Mesenchymal stem cell (in vitro differentiated cells and primary cell): Measurements from ENCODE around the gene FAM20B.

Experiments
- DNase-seq: peaks from one replicate; pipeline ENCODE4 v3.0.0-alpha.2; 2013
- H2AFZ ChIP-seq: one replicate; pipeline ENCODE4 v1.6.1; 2013; ENCODE audit warnings: low read depth, mild to moderate bottlenecking, control low read depth, inconsistent platforms, low read length, moderate library complexity
- H2AK5ac ChIP-seq: 2 replicates; pipeline ENCODE4 v1.6.1; 2013; ENCODE audit warnings: low read length, moderate library complexity, mild to moderate bottlenecking, inconsistent platforms; ENCODE audit not compliant: severe bottlenecking
- H2BK120ac ChIP-seq: one replicate; pipeline ENCODE4 v1.6.1; 2013; ENCODE audit warnings: low read depth, mild to moderate bottlenecking, inconsistent platforms, low read length, moderate library complexity
- H2BK12ac ChIP-seq, 2 experiments: one replicate each; pipeline ENCODE4 v1.6.1; 2013; ENCODE audit warnings: inconsistent platforms in 2 of 2, low read length in 2 of 2, mild to moderate bottlenecking in 2 of 2, moderate library complexity in 2 of 2, control low read depth in 1 of 2
- H2BK15ac ChIP-seq: one replicate; pipeline ENCODE4 v1.6.1; 2013; ENCODE audit warnings: mild to moderate bottlenecking, low read depth, inconsistent platforms; ENCODE audit not compliant: poor library complexity, severe bottlenecking
- H2BK5ac ChIP-seq: 2 replicates; pipeline ENCODE4 v1.6.1; 2013; ENCODE audit warnings: low read depth, mild to moderate bottlenecking, low read length, control low read depth, inconsistent platforms; ENCODE audit not compliant: poor library complexity, severe bottlenecking
- H3K14ac ChIP-seq, 2 experiments: one replicate each; pipeline ENCODE4 v1.6.1; 2013; ENCODE audit warnings: inconsistent platforms in 2 of 2, low read length in 2 of 2, control low read depth in 1 of 2, mild to moderate bottlenecking in 1 of 2, moderate library complexity in 1 of 2
- H3K18ac ChIP-seq, 2 experiments: one replicate each; pipeline ENCODE4 v1.6.1; 2013; ENCODE audit warnings: inconsistent platforms in 2 of 2, low read length in 2 of 2, control low read depth in 1 of 2, low read depth in 1 of 2, mild to moderate bottlenecking in 1 of 2
- H3K23ac ChIP-seq, 2 experiments: one replicate each; pipeline ENCODE4 v1.6.1; 2013; ENCODE audit warnings: inconsistent platforms in 2 of 2, low read length in 2 of 2, mild to moderate bottlenecking in 2 of 2, moderate library complexity in 2 of 2, control low read depth in 1 of 2
- H3K27ac ChIP-seq: 2 replicates; pipeline ENCODE4 v1.5.1; 2013; ENCODE audit warnings: mild to moderate bottlenecking, moderate library complexity, low read length, control low read depth, inconsistent platforms; ENCODE audit not compliant: poor library complexity, severe bottlenecking
- H3K27me3 ChIP-seq, 2 experiments: 2 replicates each; pipeline versions ENCODE4 v1.6.1 to v1.7.0; 2013; ENCODE audit warnings: low read length in 2 of 2, mild to moderate bottlenecking in 2 of 2, moderate library complexity in 2 of 2, control low read depth in 1 of 2, inconsistent platforms in 1 of 2; ENCODE audit not compliant: control insufficient read depth in 1 of 2, insufficient read depth in 1 of 2
- H3K36me3 ChIP-seq, 2 experiments: 2 replicates each; pipeline versions ENCODE4 v1.6.1 to v1.7.0; 2013; ENCODE audit warnings: low read length in 2 of 2, control low read depth in 1 of 2, inconsistent platforms in 1 of 2, low read depth in 1 of 2, mild to moderate bottlenecking in 1 of 2; ENCODE audit not compliant: insufficient read depth in 2 of 2, control insufficient read depth in 1 of 2
- H3K4ac ChIP-seq, 2 experiments: one replicate each; pipeline ENCODE4 v1.6.1; 2013; ENCODE audit warnings: inconsistent platforms in 2 of 2, low read length in 2 of 2, mild to moderate bottlenecking in 2 of 2, moderate library complexity in 2 of 2, control low read depth in 1 of 2, low read depth in 1 of 2
- H3K4me1 ChIP-seq: 2 replicates; pipeline ENCODE4 v1.6.1; 2013; ENCODE audit warnings: low read depth, low read length, control low read depth; ENCODE audit not compliant: control insufficient read depth, insufficient read depth
- H3K4me2 ChIP-seq: 2 replicates; pipeline ENCODE4 v1.6.1; 2013; ENCODE audit warnings: low read length, mild to moderate bottlenecking, inconsistent platforms; ENCODE audit not compliant: poor library complexity, severe bottlenecking
- H3K4me3 ChIP-seq, 2 experiments: 2 replicates each; pipeline versions ENCODE4 v1.5.1 to v1.7.0; 2013; ENCODE audit warnings: low read length in 2 of 2, mild to moderate bottlenecking in 2 of 2, control low read depth in 1 of 2, low read depth in 1 of 2; ENCODE audit not compliant: insufficient read depth in 1 of 2
- H3K79me1 ChIP-seq: replicated peaks from 2 replicates; pipeline ENCODE4 v1.6.1; 2013; ENCODE audit warnings: mild to moderate bottlenecking, control low read depth, low read length, inconsistent platforms; ENCODE audit not compliant: poor library complexity, severe bottlenecking
- H3K9ac ChIP-seq: 2 replicates; pipeline ENCODE4 v1.7.0; 2013; ENCODE audit warnings: mild to moderate bottlenecking, low read length, moderate library complexity
- H3K9me3 ChIP-seq: 2 replicates; pipeline ENCODE4 v1.7.0; 2013; ENCODE audit warnings: mild to moderate bottlenecking, low read length; ENCODE audit not compliant: control insufficient read depth
- H4K8ac ChIP-seq: one replicate; pipeline ENCODE4 v1.6.1; 2013; ENCODE audit warnings: inconsistent platforms, mild to moderate bottlenecking, low read length, moderate library complexity
- H4K91ac ChIP-seq: one replicate; pipeline ENCODE4 v1.6.1; 2013; ENCODE audit warnings: mild to moderate bottlenecking, low read length, inconsistent platforms
- WGBS: methylation state at CpG from one replicate; pipeline ENCODE4 v1.1.7; 2013; ENCODE audit warnings: mixed read lengths; 5-methylcytosine and 5-hydroxymethylcytosine counted together

Gene FAM20B

GRCh38 chr1:179115181-179115580 lies 89.5 kb downstream of the FAM20B start:
- peak overlapping the region; percentile 61 for H3K9ac ChIP-seq
- no peak overlapping the region for H3K14ac ChIP-seq
- no peaks in the 10 kb centered on the region for H3K9me3 ChIP-seq
- H2BK120ac ChIP-seq: no peak overlapping the region
- H3K27me3 ChIP-seq: no peaks in the 10 kb centered on the region
- no peak overlapping the region for H4K8ac ChIP-seq
- H3K4me1 ChIP-seq: no peaks in the 10 kb centered on the region
- no peak overlapping the region for H3K23ac ChIP-seq
- no peak overlapping the region for H2BK15ac ChIP-seq
- no peak overlapping the region for H3K4ac ChIP-seq
- DNase-seq: no peak
- H2AFZ ChIP-seq: no peak overlapping the region
- no peak overlapping the region for H4K91ac ChIP-seq
- no peak overlapping the region for H3K4me2 ChIP-seq
- no peak overlapping the region for H3K4me3 ChIP-seq
- H2BK5ac ChIP-seq: no peak overlapping the region
- H3K18ac ChIP-seq: no peak overlapping the region
- 76% methylated on average over 3 of the region's 3 CpGs for WGBS
- H3K36me3 ChIP-seq: peaks cover 49 to 95% of the 10 kb centered on the region in 2 experiments
- H2AK5ac ChIP-seq: no peak overlapping the region
- no peak overlapping the region for H2BK12ac ChIP-seq
- no peak overlapping the region for H3K27ac ChIP-seq
- peaks cover 20% of the 10 kb centered on the region for H3K79me1 ChIP-seq

GRCh38 chr1:179119513-179119912 lies 93.8 kb downstream of the FAM20B start:
- no peak overlapping the region for H4K8ac ChIP-seq
- no peak overlapping the region for H3K4me2 ChIP-seq
- H3K27ac ChIP-seq: no peak overlapping the region
- no peaks in the 10 kb centered on the region for H3K27me3 ChIP-seq
- no peak overlapping the region for H3K4me3 ChIP-seq
- peaks cover 42 to 93% of the 10 kb centered on the region in 2 experiments for H3K36me3 ChIP-seq
- no peak overlapping the region for H2BK120ac ChIP-seq
- H2BK5ac ChIP-seq: no peak overlapping the region
- no peak overlapping the region for H3K18ac ChIP-seq
- no peak overlapping the region for H2BK12ac ChIP-seq
- no peak overlapping the region for H3K4ac ChIP-seq
- peaks cover 3% of the 10 kb centered on the region for H3K4me1 ChIP-seq
- H2AFZ ChIP-seq: no peak overlapping the region
- peaks cover 11% of the 10 kb centered on the region for H3K79me1 ChIP-seq
- H4K91ac ChIP-seq: no peak overlapping the region
- no peak overlapping the region for H3K23ac ChIP-seq
- H2AK5ac ChIP-seq: no peak overlapping the region
- H3K9ac ChIP-seq: peak overlapping the region; percentile 57
- no peaks in the 10 kb centered on the region for H3K9me3 ChIP-seq
- DNase-seq: no peak
- H3K14ac ChIP-seq: no peak overlapping the region
- H2BK15ac ChIP-seq: no peak overlapping the region

DNA sequence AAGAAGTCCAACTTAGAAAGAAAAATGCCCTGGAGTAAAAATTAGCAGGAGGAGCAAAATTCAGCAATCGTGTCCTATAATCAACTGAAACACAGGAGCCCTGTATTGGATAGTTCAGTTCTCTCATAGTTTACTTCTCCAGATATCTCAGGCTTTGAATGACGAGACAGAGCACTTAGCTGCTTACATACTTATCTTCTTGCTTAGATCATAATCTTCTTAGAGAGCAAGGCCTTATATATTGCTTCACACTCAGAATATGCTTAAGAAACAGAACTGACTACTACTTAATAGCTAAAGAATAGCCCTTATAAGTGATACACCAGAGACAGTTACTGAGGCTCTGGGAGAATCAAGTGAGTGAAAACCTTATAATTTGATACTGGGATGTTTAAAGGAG lies 95.0 kb downstream of the FAM20B start:
- no peak overlapping the region for H2BK120ac ChIP-seq
- 72% methylated on average over 2 of the region's 2 CpGs for WGBS

DNA sequence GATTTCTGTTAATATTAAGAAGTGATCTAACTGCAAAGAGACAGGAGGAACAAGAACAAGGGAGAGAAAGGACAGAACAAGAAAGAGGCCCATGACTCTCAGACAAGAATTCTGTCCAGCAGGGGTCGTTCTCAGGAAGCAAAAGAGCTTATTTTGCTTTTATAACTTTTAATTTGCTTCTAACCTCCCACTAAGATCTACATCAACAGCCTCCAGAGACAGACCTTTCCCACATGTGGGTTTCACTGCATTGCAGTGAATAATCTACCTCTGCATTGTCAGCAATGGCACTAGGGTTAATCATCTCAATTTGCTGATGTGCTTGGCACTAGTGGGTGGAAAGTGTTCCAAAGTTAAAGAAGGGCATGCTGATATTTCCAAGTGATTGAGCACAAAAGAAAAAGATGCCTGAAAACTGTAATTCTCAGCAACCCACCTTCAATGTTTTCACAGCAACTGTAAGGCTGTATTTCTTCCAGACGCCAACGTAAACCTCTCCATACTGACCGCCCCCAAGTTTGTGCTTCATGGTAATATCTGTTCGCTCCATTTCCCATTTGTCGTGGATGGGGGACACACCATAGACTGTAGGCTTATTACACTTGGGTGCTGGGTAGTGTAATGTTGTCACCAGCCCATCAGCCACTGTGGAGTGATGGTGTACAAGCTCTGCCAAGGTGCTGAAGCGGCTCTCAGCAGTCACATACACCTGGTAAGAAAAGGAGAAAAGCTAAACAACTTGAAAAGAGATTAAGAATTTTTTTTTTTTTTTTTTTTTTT lies 95.7 kb downstream of the FAM20B start:
- 86% methylated on average over 7 of the region's 7 CpGs for WGBS
- Histone ChIP-seq H3K4me2 (no peak overlapping the region), H3K18ac (no peak overlapping the region), H2AFZ (no peak overlapping the region), H3K4ac (no peak overlapping the region), H3K36me3 (peaks cover 45 to 93% of the 10 kb centered on the region in 2 experiments), H2BK12ac (no peak overlapping the region), H3K4me3 (no peak overlapping the region), H3K14ac (no peak overlapping the region), H2AK5ac (peak overlapping the region; percentile 95), H3K4me1 (peaks cover 4% of the 10 kb centered on the region), H3K27me3 (no peaks in the 10 kb centered on the region), H2BK5ac (no peak overlapping the region), H3K9me3 (no peaks in the 10 kb centered on the region), H4K91ac (no peak overlapping the region), H2BK120ac (no peak overlapping the region), H3K23ac (no peak overlapping the region), H3K27ac (peak overlapping the region; percentile 41), H3K79me1 (peaks cover 13% of the 10 kb centered on the region), H2BK15ac (no peak overlapping the region), H4K8ac (no peak overlapping the region), H3K9ac (peak overlapping the region; percentile 56)
- peak; percentile 66 for DNase-seq

More for the DNA sequence above, 95.0 kb downstream of the FAM20B start:
- Histone ChIP-seq H2BK15ac (no peak overlapping the region), H3K4me3 (no peak overlapping the region), H2AFZ (no peak overlapping the region), H3K4ac (no peak overlapping the region), H3K14ac (no peak overlapping the region), H3K18ac (no peak overlapping the region), H3K23ac (no peak overlapping the region), H4K91ac (no peak overlapping the region), H2BK5ac (no peak overlapping the region), H2AK5ac (no peak overlapping the region), H3K4me2 (no peak overlapping the region), H2BK12ac (no peak overlapping the region), H3K79me1 (peaks cover 11% of the 10 kb centered on the region), H3K9me3 (no peaks in the 10 kb centered on the region), H4K8ac (no peak overlapping the region), H3K36me3 (peaks cover 43 to 93% of the 10 kb centered on the region in 2 experiments), H3K4me1 (peaks cover 3% of the 10 kb centered on the region), H3K27me3 (no peaks in the 10 kb centered on the region), H3K27ac (no peak overlapping the region), H3K9ac (peak overlapping the region; percentile 56)
- peak; percentile 52 for DNase-seq
